Erythroblast (primary cell): ENCODE results near the gene SF1.

Experiments
- GATA1 ChIP-seq: IDR thresholded peaks from 2 replicates; pipeline ENCODE4 v1.6.1; 2011; ENCODE audit warnings: low read depth, mild to moderate bottlenecking, control low read depth, low read length, moderate library complexity
- POLR2A ChIP-seq: IDR thresholded peaks from 2 replicates; pipeline ENCODE4 v1.6.1; 2011; ENCODE audit warnings: mild to moderate bottlenecking, low read length

DNA sequence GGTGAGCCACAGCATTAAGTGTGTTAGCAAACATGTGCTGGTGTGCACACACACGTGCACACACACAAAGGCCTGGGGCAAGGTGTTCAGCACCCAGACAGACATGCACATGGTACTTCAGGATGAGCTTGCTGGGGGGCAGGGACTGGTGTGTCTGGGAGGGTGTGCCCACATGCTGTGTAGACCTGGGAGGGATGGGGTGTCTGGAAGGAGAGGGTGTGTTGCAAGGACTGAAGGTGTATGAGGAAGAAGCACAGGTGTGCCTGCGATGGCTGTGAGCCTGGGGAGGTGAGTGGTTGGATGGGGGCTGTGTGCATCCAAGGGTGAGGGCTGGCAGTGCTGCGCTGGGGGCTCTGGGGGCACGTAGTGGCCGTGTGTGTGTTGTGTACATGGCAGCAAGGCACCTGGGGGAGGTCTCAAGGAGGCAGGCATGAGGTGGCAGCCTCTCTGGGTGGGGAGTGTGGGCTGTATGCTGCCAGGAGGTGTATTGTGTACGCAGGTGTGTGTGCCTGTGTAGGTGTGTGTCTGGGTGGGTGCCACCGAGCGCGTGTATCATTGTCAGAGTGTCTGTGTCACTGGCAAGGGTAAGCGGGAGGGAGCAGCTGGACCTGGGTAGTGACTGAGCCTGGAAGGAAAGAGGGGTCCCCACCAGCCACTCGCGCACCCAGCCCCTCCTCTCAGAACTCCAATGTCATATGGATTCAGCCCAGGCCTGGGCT is 57.5 kb downstream of the SF1 start:
- TF ChIP-seq POLR2A = no peak
- no peak for TF ChIP-seq GATA1
